Gastrocnemius medialis (tissue), 4 donors: ENCODE results near the gene SERTAD2. TPM values are rescaled to one million over a fixed set of nuclear protein-coding genes. Genes with fewer than 3 reads are reported as not detected.

Experiments
- ATAC-seq, 2 donors: fragments of 150-250 bp; one replicate each; pipeline ENCODE4 v1.9.1; 2016
- DNase-seq, 2 donors: peaks; one replicate each; pipeline ENCODE4 v3.0.0-alpha.2; 2019
- H3K27ac ChIP-seq, 4 donors: fragments of 200-600 bp; sonication (generic); 1 replicate in 1 of 4; 2 replicates in 3 of 4; pipeline ENCODE4 v1.5.1; 2016 to 2018; ENCODE audit warnings: mild to moderate bottlenecking in 2 of 4, moderate library complexity in 1 of 4
- H3K27me3 ChIP-seq, 3 donors: fragments of 200-600 bp; sonication (generic) in 2 of 3; 1 replicate in 1 of 3; 2 replicates in 2 of 3; pipeline versions ENCODE4 v1.5.1 to v1.6.0; 2016 to 2019; ENCODE audit warnings: mild to moderate bottlenecking in 1 of 3, moderate library complexity in 1 of 3
- H3K36me3 ChIP-seq, 2 donors: fragments of 200-600 bp; sonication (generic) in 1 of 2; one replicate each; pipeline ENCODE4 v1.5.1; 2017 to 2018
- H3K4me1 ChIP-seq, 2 donors: fragments of 200-600 bp; sonication (generic) in 1 of 2; one replicate each; pipeline ENCODE4 v1.5.1; 2016 to 2017; ENCODE audit warnings: mild to moderate bottlenecking in 2 of 2
- H3K4me3 ChIP-seq, 4 donors: fragments of 200-600 bp; sonication (generic) in 3 of 4; 1 replicate in 1 of 4; 2 replicates in 3 of 4; pipeline ENCODE4 v1.5.1; 2016 to 2019; ENCODE audit warnings: mild to moderate bottlenecking in 2 of 4
- H3K9me3 ChIP-seq, 3 donors: fragments of 200-600 bp; sonication (generic) in 2 of 3; 1 replicate in 1 of 3; 2 replicates in 2 of 3; pipeline ENCODE4 v1.5.1; 2016 to 2019
- POLR2A ChIP-seq, 2 donors: fragments of 450-650 bp; IDR thresholded peaks; one replicate each; pipeline ENCODE4 v1.6.1; 2017; ENCODE audit warnings: antibody characterized with exemption in 2 of 2, mild to moderate bottlenecking in 2 of 2, moderate library complexity in 2 of 2
- in situ Hi-C, 4 donors: fragments of 200-750 bp; cut with MboI; loops; one replicate each; pipeline versions ENCODE4 v1.15.0 to v1.8.0; 2017; ENCODE audit warnings: low sequenced_read_pairs in 4 of 4
- intact Hi-C: fragments of 100-400 bp; cut with DNase I; formaldehyde crosslinking; loops from one replicate; pipeline ENCODE4 v1.15.1; 2023; ENCODE audit warnings: low total_unique reads
- total RNA-seq, 4 donors: library from RNA; depleted of rRNA; stranded (reverse); fragments of >200 nt; gene quantifications; one replicate each; pipeline versions ENCODE4 v1.1.0 to v1.2.3, GENCODE V29; 2016
- TF ChIP-seq, protein P1 (sequence below), 5 experiments: fragments of 450-650 bp in 3 of 5; fragments of 200-600 bp in 2 of 5; sonication (generic) in 2 of 5; IDR thresholded peaks in 4 of 5; conservative IDR thresholded peaks in 1 of 5; 1 replicate in 4 of 5; 2 replicates in 1 of 5; pipeline ENCODE4 v1.5.1; 2016 to 2019; ENCODE audit warnings: antibody characterized with exemption in 5 of 5, mild to moderate bottlenecking in 3 of 5, moderate library complexity in 3 of 5

The SERTAD2 gene
- total RNA-seq, 4 donors from 2014 or later, result 7.3 to 10.6 (median 8.7) TPM

DNA sequence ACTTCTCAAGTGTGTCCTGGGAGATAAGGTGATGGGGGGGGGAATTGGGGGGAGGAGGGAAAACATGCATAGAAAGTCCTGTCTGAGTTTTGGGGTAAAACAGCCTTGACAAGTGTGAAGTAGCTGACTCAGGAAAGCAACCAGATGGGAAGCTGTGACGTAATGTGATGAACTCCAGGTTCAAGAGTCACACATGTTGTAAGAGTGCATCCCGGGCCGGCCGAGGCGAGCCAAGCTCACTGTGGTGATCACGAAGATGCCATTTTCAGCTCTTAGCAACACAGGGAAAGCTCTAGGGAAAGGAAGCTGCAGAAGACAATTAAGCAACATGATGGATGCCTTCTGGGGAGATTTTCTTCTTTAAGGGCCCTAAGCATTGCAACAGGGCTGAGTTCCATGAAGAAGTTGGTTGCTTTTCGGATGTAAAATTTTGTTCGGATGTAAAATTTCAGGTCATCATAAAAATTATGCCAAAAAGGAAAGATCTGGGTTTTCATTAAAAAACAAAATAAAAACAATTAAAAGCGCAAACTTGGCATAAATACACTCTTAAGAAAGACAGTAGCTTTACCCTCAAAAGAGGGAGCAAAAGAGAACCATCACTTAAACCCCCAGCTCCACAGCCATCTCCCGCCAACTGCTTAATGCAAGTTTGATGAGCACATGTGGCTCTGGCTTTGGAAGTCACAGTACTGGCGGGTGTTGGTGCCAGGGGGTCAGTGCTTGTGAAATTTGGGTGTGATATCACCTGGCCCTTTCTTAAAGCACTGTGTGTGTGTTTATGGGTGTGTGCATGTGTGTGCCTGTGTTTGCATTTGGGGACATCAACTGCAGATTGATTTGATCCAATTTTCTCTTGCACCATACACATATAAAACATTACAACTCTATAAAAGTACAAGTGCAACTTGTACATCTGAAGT lies 19.1 kb downstream of the SERTAD2 start:
- Histone ChIP-seq H3K4me3 (no peak overlapping the region), H3K36me3 (peaks cover 0 to 26% of the 10 kb centered on the region in 2 donors), H3K9me3 (no peaks in the 10 kb centered on the region), H3K27me3 (no peaks in the 10 kb centered on the region), H3K4me1 (peaks cover 22 to 25% of the 10 kb centered on the region in 2 donors), H3K27ac (no peak overlapping the region)
- intact Hi-C loops (no loop called here), in situ Hi-C loops (loop anchor here in 1 of 4 donors (25.0 kb wide), 1 partner anchor 403 kb away; no protein-coding TSS in a partner anchor)
- ATAC-seq (no peak), DNase-seq (peak in 1 of 2 donors; percentile 37)
- TF ChIP-seq, protein P1, sequence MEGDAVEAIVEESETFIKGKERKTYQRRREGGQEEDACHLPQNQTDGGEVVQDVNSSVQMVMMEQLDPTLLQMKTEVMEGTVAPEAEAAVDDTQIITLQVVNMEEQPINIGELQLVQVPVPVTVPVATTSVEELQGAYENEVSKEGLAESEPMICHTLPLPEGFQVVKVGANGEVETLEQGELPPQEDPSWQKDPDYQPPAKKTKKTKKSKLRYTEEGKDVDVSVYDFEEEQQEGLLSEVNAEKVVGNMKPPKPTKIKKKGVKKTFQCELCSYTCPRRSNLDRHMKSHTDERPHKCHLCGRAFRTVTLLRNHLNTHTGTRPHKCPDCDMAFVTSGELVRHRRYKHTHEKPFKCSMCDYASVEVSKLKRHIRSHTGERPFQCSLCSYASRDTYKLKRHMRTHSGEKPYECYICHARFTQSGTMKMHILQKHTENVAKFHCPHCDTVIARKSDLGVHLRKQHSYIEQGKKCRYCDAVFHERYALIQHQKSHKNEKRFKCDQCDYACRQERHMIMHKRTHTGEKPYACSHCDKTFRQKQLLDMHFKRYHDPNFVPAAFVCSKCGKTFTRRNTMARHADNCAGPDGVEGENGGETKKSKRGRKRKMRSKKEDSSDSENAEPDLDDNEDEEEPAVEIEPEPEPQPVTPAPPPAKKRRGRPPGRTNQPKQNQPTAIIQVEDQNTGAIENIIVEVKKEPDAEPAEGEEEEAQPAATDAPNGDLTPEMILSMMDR (IDR thresholded peaks at IDR 0.05 in 4 of 5, conservative IDR thresholded peaks at IDR 0.05 in 1 of 5), result no peak
- no peak for TF ChIP-seq POLR2A (IDR thresholded peaks at IDR 0.05)

DNA sequence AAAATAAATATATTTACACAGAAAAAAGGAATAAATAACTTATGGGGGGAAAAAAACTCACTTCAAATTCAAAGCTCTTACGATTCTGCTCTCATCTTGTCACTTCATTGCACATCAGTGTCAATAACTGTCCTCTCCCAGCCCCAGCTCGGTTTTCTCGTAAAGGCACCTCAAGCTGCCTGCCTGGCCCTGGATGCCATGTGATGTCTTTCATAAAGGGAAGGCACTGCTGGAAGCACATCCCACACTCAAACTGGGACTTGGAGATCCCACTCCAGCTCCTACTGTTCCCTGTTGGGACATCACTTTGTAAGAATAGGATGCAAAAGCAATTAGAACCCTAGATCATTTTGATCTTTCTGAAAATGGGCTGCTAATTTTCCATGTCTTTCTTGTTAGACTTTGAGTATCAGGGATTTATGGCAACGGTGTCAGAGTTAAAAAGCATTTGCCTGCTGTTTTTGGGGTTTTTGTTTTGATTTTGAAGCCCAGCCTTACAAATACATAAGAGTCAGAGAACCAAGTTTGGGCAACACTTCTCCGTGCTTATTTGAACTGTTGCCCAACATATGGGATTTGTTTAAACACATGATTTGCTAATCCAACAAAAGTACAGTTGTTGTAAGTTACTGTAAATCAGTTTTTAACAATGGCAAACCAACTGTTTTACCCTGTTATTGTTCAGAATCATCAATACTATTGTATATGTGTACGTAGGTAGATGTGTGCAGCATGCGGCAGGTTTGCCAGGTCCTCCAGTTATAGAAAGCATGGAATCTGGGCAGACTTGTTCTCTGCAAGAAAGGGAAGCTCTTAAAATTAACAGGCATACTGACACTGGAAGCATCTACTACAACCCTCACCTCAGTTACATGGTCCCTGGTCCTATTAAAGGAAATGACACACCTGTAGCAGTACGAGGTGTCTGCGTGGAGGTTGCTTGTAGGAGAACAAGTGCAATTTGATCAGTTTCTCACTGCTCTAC lies 20.6 kb downstream of the SERTAD2 start:
- Histone ChIP-seq H3K4me3 (no peak overlapping the region), H3K36me3 (peaks cover 0 to 26% of the 10 kb centered on the region in 2 donors), H3K27me3 (no peaks in the 10 kb centered on the region), H3K4me1 (peaks cover 13 to 15% of the 10 kb centered on the region in 2 donors), H3K9me3 (no peaks in the 10 kb centered on the region), H3K27ac (no peak overlapping the region)
- in situ Hi-C loops, result loop anchor here in 1 of 4 donors (25.0 kb wide), 1 partner anchor 404 kb away; no protein-coding TSS in a partner anchor
- intact Hi-C loops, result no loop called here
- ATAC-seq, result no peak
- TF ChIP-seq, protein P1 (IDR thresholded peaks at IDR 0.05 in 4 of 5, conservative IDR thresholded peaks at IDR 0.05 in 1 of 5), result no peak
- no peak for TF ChIP-seq POLR2A (IDR thresholded peaks at IDR 0.05)
- no peak for DNase-seq

DNA sequence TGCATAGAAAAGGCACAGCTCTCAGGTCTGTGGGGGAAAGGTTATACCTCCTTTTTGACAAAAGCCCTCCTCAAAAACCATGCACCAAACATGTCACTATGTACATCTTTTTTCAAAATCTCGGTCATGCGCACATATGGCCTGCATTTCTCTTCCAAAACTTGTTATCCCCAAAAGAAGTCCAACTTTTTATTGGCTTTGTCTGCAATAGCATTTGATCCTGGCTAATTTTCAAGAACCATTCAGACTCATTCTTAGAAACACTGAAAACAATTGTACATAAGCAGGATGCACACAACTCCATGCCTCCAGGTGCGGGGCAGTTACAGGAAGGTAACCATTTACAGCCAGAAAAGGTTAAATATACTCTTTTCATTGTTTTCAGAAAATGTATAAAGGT lies 21.9 kb downstream of the SERTAD2 start:
- TF ChIP-seq, protein P1 (IDR thresholded peaks at IDR 0.05 in 4 of 5, conservative IDR thresholded peaks at IDR 0.05 in 1 of 5), result no peak
- TF ChIP-seq POLR2A (IDR thresholded peaks at IDR 0.05), result no peak
- in situ Hi-C loops (loop anchor here in 1 of 4 donors (25.0 kb wide), 1 partner anchor 406 kb away; no protein-coding TSS in a partner anchor), intact Hi-C loops (no loop called here)
- Histone ChIP-seq H3K27ac (no peak overlapping the region), H3K27me3 (no peaks in the 10 kb centered on the region), H3K4me1 (peaks cover 8% of the 10 kb centered on the region in 2 donors), H3K9me3 (no peaks in the 10 kb centered on the region), H3K4me3 (no peak overlapping the region), H3K36me3 (peaks cover 0 to 26% of the 10 kb centered on the region in 2 donors)
- no peak for DNase-seq
- no peak for ATAC-seq

DNA sequence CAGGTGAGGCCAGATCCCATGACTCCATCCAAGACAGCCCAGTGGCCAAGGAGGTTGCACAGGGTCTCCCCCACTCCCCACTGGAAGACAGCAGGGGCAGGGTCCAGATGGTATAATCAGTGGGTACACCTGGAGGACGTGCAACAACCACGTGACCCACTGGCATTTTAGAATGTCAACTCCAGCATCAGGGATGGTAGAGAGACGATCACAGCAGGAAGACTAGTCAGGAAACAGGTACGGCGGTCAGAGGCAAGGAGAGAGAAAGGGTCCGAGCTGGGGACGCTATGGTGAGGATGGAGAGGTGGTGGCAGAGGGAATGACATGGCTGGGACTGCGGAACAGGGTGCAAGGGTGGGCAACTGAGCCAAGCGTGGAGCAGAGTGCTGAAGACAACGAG lies 23.0 kb downstream of the SERTAD2 start:
- H3K27ac ChIP-seq, result no peak overlapping the region
- H3K9me3 ChIP-seq, result no peaks in the 10 kb centered on the region
- TF ChIP-seq POLR2A (IDR thresholded peaks at IDR 0.05), result no peak
- TF ChIP-seq, protein P1 (IDR thresholded peaks at IDR 0.05 in 4 of 5, conservative IDR thresholded peaks at IDR 0.05 in 1 of 5), result no peak
- H3K4me3 ChIP-seq, result no peak overlapping the region
- ATAC-seq (no peak), DNase-seq (no peak)
- in situ Hi-C loops, result loop anchor here in 1 of 4 donors (25.0 kb wide), 1 partner anchor 407 kb away; no protein-coding TSS in a partner anchor
- no peaks in the 10 kb centered on the region for H3K27me3 ChIP-seq
- H3K36me3 ChIP-seq, result peaks cover 0 to 18% of the 10 kb centered on the region in 2 donors
- H3K4me1 ChIP-seq, result peaks cover 6 to 9% of the 10 kb centered on the region in 2 donors
- intact Hi-C loops, result no loop called here
